Stimulated activated CD8-positive, alpha-beta memory T cell treated with anti-CD3 and anti-CD28 coated beads, Interleukin-4, amount 100 ng/mL, for 48 hours (primary cell): ENCODE data around the gene FBXO41.

Source experiments
- DNase-seq: peaks from one replicate; pipeline ENCODE4 v3.0.0-alpha.2; 2020

FBXO41 gene

DNA sequence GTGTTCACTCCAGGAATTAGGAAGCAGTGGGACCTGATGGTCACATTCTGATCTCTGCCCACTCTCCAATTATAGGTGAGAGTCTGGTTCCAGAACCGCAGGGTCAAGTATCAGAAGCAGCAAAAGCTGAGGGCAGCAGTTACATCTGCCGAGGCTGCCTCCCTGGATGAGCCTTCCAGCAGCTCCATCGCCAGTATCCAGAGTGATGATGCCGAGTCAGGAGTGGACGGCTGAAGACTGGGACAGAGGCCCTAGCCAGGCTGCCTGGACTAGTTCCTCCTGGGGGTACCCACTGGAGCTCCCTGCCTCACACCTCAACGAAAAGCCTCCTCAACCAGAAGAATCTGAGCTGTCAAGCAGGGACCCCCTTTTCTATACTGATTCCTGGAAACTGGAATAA lies 73.6 kb downstream of the FBXO41 start:
- DNase-seq, result no peak

DNA sequence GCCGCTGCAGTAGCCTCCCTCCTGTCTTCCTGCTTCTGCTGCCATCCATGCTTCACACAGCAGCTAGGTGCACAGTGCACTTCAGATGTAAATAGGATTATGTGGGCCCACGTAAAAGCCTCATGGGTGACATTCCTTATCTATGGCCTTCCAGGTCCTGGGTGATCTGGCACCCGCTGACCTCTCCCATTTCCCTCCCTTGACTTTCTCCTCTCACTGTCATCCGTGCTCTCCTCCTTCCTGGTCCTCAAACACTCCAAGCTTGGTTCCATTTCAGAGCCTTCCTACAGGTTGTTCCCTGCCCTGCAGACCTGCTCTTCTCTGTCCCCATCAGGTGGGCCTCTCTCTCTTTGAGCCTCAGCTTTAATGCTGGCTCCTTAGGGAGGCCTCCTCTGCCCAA lies 74.3 kb downstream of the FBXO41 start:
- DNase-seq, result no peak

DNA sequence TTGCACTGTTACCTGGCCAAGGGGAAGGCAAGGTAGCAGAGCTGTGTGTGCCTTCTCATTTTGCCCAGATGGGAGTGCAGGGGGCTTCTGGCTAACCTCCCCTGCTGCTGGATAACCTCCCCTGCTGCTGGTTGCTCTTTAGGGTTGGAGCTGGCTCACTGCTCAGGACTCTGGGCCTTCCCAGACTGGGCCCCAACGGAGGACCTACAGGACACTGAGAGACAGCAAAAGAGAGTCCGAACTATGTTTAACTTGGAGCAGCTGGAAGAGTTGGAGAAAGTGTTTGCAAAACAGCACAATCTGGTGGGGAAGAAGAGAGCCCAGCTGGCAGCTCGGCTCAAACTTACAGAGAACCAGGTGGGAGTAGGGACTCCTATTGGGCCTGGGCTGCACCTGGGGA lies 76.0 kb downstream of the FBXO41 start:
- no peak for DNase-seq

DNA sequence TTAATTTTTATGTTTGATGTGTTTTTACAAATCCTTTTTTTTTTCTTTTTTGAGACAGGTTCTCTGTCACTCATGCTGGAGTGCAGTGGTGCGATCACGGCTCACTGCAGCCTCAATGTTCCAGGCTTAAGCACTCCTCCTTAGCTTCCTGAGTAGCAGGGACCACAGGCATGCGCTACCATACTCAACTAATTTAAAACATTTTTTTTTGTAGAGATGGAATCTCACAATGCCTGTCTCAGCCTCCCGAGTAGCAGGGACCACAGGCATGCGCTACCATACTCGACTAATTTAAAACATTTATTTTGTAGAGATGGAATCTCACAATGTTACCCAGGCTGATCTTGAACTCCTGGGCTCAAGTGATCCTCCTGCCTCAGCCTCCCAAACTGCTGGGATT lies 78.7 kb downstream of the FBXO41 start:
- DNase-seq, result no peak
